ENCODE measurements around the gene PKD2. TPM values are rescaled to one million over a fixed set of nuclear protein-coding genes. Genes with fewer than 3 reads are reported as not detected.
A peak's percentile ranks its signal among the peaks of the same experiment; 100 is the strongest.

Gene PKD2
- total RNA-seq, 1 donor from 2014 or later: 119 TPM

DNA sequence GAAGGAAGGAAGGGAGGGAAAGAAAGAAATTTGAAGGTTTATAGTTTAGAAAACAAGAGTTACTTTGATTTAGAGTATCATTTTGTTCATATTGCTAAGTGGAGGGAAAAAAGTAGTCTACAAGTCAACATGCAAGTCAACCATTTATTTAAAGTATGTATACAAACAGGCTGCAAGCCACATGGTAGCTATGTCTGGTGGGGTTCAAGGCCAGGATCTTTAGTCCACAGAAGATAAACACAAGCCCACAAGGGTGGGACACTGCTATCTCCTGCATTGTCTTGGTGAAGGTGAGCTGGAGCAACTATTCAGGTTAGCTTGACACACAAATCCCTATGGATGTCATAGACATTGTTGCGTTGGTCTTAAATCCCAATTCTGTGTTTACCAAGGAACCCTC lies 79.6 kb downstream of the PKD2 start:
- H3K36me3 ChIP-seq: peaks cover 0 to 3% of the 10 kb centered on the region in 2 donors
- DNase-seq (ENCODE audit: low spot score in 2 of 2): no peak
- no peak overlapping the region for H3K27ac ChIP-seq
- TF ChIP-seq, protein P1, sequence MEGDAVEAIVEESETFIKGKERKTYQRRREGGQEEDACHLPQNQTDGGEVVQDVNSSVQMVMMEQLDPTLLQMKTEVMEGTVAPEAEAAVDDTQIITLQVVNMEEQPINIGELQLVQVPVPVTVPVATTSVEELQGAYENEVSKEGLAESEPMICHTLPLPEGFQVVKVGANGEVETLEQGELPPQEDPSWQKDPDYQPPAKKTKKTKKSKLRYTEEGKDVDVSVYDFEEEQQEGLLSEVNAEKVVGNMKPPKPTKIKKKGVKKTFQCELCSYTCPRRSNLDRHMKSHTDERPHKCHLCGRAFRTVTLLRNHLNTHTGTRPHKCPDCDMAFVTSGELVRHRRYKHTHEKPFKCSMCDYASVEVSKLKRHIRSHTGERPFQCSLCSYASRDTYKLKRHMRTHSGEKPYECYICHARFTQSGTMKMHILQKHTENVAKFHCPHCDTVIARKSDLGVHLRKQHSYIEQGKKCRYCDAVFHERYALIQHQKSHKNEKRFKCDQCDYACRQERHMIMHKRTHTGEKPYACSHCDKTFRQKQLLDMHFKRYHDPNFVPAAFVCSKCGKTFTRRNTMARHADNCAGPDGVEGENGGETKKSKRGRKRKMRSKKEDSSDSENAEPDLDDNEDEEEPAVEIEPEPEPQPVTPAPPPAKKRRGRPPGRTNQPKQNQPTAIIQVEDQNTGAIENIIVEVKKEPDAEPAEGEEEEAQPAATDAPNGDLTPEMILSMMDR (IDR thresholded peaks at IDR 0.05): no peak
- peaks cover 4 to 15% of the 10 kb centered on the region in 2 donors for H3K4me1 ChIP-seq
- intact Hi-C loops (cut with DNase I): no loop called here
- H3K27me3 ChIP-seq: no peaks in the 10 kb centered on the region
- H3K4me3 ChIP-seq: no peak overlapping the region
- H3K9me3 ChIP-seq: no peaks in the 10 kb centered on the region

DNA sequence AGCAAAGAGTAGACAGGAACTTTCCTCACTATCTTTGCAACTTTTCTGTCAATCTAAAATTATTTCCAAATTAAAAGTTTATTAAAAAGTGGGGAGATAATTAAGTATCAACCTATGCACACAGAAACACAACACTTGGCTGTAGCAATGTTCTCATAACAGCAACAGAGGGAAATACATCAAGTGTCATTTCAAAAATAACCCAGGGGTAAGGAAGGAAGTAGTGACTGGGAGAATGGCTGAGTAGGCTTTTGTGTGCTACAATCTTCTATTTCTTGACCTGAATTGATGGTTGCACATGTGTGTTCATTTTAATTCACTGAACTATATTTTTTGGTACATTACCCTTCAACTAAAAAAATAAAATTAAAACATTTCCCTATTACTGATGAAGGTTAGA lies 83.5 kb downstream of the PKD2 start:
- peaks cover 4 to 25% of the 10 kb centered on the region in 2 donors for H3K4me1 ChIP-seq
- DNase-seq (ENCODE audit: low spot score in 2 of 2): no peak
- no peak overlapping the region for H3K4me3 ChIP-seq
- peak overlapping the region; percentile 15 to 54 for H3K27ac ChIP-seq
- H3K36me3 ChIP-seq: no peaks in the 10 kb centered on the region
- no peaks in the 10 kb centered on the region for H3K27me3 ChIP-seq
- TF ChIP-seq, protein P1 (IDR thresholded peaks at IDR 0.05): no peak
- intact Hi-C loops (cut with DNase I): no loop called here
- H3K9me3 ChIP-seq: no peaks in the 10 kb centered on the region

DNA sequence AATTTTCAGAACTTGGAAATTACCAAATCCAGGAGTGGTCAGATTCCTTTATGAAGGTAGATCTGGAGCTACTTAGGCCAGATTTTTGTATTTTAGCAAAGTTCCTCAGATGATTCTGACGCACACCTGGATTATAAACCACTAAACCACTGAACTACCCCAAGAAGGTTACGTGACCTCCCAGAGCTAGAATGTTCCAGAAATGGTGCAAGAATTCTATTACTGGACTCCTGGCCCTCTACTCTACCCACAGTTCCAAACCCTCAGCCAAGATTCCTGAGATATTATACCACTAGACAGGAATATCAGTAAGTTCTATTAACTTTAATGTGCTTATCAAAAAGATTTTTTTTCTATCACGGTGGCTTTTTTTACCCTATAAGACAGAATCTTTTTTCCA lies 83.9 kb downstream of the PKD2 start:
- no peak for DNase-seq (ENCODE audit: low spot score in 2 of 2)
- TF ChIP-seq, protein P1 (IDR thresholded peaks at IDR 0.05): no peak
- intact Hi-C loops (cut with DNase I): no loop called here

DNA sequence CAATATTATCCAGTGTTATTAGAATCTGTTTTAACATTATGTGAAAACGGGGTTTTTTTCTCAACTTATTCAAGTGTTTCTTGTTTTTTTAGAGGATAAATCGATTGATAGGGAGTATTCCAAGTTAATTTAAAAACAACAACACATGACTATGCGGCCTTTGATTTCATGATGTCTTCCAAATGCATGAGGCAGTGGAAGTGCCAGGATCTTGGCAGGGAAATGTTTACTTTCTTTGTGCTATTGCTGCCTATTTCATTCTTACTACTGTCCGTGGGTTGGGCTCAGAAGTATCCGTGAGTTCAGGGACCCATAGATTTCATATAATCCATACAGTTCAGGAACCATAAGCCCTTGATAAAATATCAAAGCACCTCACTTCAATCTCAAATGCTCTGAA lies 86.4 kb downstream of the PKD2 start:
- peak overlapping the region in 1 of 2 donors; percentile 37 for H3K27ac ChIP-seq
- TF ChIP-seq, protein P1 (IDR thresholded peaks at IDR 0.05): no peak
- DNase-seq (ENCODE audit: low spot score in 2 of 2): no peak
- H3K27me3 ChIP-seq: no peaks in the 10 kb centered on the region
- intact Hi-C loops (cut with DNase I): no loop called here
- no peaks in the 10 kb centered on the region for H3K9me3 ChIP-seq
- H3K36me3 ChIP-seq: no peaks in the 10 kb centered on the region
- H3K4me1 ChIP-seq: peaks cover 4 to 25% of the 10 kb centered on the region in 2 donors
- H3K4me3 ChIP-seq: no peak overlapping the region

More for the DNA sequence above, 83.9 kb downstream of the PKD2 start:
- no peak overlapping the region for H3K4me3 ChIP-seq
- H3K27me3 ChIP-seq: no peaks in the 10 kb centered on the region
- H3K36me3 ChIP-seq: no peaks in the 10 kb centered on the region
- peaks cover 4 to 25% of the 10 kb centered on the region in 2 donors for H3K4me1 ChIP-seq
- H3K9me3 ChIP-seq: no peaks in the 10 kb centered on the region
- peak overlapping the region; percentile 15 to 54 for H3K27ac ChIP-seq

DNA sequence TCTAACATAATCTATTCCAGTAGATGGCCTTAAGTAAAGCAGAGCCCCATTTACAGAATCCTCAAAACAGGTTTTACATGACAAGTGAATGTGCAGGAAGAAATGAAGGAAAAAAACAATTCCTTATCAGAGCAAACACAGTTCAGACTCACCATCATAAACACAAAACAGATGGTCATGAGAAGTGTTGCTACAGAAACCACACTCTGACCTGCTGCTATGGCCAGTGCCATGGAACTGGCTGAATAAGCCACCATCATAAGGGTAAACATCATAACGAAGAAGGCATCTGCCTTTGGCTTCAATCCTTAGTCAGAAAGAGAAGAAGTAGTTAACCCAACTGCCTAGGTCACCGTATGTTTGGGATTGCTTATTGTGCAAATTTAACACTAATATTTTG lies 89.9 kb downstream of the PKD2 start:
- no peak overlapping the region for H3K4me3 ChIP-seq
- H3K9me3 ChIP-seq: no peaks in the 10 kb centered on the region
- intact Hi-C loops (cut with DNase I): no loop called here
- no peak overlapping the region for H3K27ac ChIP-seq
- no peak for DNase-seq (ENCODE audit: low spot score in 2 of 2)
- TF ChIP-seq, protein P1 (IDR thresholded peaks at IDR 0.05): no peak
- no peaks in the 10 kb centered on the region for H3K27me3 ChIP-seq
- H3K36me3 ChIP-seq: no peaks in the 10 kb centered on the region
- peaks cover 0 to 7% of the 10 kb centered on the region in 2 donors for H3K4me1 ChIP-seq

DNA sequence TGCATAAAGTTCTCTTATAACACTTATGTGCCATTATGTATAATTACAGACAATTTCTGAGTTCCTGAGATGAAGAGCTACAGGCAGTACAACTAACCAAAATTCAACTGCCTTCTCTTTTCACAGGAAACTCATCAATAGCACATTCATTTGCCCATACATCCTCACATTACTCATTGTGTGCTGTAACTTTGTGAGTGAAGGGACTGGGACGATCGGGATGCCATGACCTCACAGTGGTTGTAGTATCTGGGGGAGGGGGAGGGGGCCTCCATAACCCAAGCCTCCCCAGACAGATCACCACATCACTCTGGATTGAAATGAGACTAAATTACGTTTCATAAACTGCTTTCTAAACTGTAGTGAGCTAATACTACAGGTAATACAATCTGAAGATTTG lies 90.3 kb downstream of the PKD2 start:
- Histone ChIP-seq H3K9me3 (no peaks in the 10 kb centered on the region), H3K4me1 (peaks cover 0 to 6% of the 10 kb centered on the region in 2 donors), H3K36me3 (no peaks in the 10 kb centered on the region), H3K27ac (no peak overlapping the region), H3K27me3 (no peaks in the 10 kb centered on the region), H3K4me3 (no peak overlapping the region)
- DNase-seq (ENCODE audit: low spot score in 2 of 2): no peak
- intact Hi-C loops (cut with DNase I): no loop called here
- TF ChIP-seq, protein P1 (IDR thresholded peaks at IDR 0.05): no peak
